Vagina (tissue), 2 donors: ENCODE data around the gene TSPAN5.

ENCODE experiments used
- CTCF ChIP-seq, 3 experiments: fragments of 450-650 bp in 2 of 3; fragments of 200-600 bp in 1 of 3; sonication (generic) in 1 of 3; IDR thresholded peaks; one replicate each; pipeline ENCODE4 v1.5.1; 2017 to 2019; ENCODE audit warnings: antibody characterized with exemption in 3 of 3, mild to moderate bottlenecking in 2 of 3, moderate library complexity in 2 of 3
- POLR2A ChIP-seq, 2 donors: fragments of 450-650 bp; IDR thresholded peaks; one replicate each; pipeline ENCODE4 v1.6.1; 2017; ENCODE audit warnings: antibody characterized with exemption in 2 of 2, mild to moderate bottlenecking in 2 of 2, moderate library complexity in 2 of 2

GRCh38 chr4:98524230-98524629 lies 134.2 kb downstream of the TSPAN5 start:
- TF ChIP-seq POLR2A (IDR thresholded peaks at IDR 0.05): no peak
- no peak for TF ChIP-seq CTCF (IDR thresholded peaks at IDR 0.05)
